ENCODE data around the gene ATRIP.
A peak's percentile ranks its signal among the peaks of the same experiment; 100 is the strongest.
"Not testable (repeated sequence)": the region's sequence is repeated elsewhere in the genome, so short reads cannot be mapped to it uniquely, and the experiment has no call there.

The ATRIP gene

GRCh38 chr3:48446425-48447193, at the start of gene ATRIP:
ATRIP (plus strand) TSS chr3:48446737; CDS start chr3:48446846, 109 bp downstream.
- DNase-seq = peak; percentile 24

- no peak for DNase-seq
Observed at GRCh38 chr3:48397767-48398681, 48.5 kb upstream of the ATRIP start.

- no peak for DNase-seq
Observed at GRCh38 chr3:48398701-48399386, 47.7 kb upstream of the ATRIP start.

GRCh38 chr3:48399387-48400172, 47.0 kb upstream of the ATRIP start:
- DNase-seq = peak; percentile 12

DNA sequence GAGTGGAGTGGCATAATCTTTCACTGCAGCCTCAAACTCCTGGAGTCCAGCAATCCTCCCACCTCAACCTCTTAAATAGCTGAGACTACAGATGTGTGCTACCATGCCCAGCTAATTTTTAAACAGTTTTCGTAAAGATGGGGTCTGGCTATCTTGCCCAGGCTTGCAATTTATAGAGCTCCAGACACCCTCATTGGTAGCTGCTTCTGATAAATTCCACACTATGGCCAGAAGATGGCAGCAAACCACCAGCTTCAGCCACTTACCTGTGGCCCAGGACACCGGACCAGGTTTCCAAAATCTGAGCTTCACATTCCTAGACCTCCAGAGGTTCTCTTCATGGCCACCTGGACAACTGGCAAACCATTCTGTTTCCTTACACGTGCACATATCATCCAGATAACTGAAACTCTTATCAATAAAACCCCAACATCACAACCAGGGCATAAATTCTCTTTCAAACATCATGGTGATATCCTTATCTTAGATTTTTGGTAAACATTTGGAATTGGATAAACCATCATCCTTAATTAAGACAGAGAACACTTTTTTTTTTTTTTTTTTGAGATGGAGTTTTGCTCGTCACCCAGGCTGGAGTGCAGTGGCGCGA, 45.6 kb upstream of the ATRIP start:
- DNase-seq = peak; percentile 14

DNA sequence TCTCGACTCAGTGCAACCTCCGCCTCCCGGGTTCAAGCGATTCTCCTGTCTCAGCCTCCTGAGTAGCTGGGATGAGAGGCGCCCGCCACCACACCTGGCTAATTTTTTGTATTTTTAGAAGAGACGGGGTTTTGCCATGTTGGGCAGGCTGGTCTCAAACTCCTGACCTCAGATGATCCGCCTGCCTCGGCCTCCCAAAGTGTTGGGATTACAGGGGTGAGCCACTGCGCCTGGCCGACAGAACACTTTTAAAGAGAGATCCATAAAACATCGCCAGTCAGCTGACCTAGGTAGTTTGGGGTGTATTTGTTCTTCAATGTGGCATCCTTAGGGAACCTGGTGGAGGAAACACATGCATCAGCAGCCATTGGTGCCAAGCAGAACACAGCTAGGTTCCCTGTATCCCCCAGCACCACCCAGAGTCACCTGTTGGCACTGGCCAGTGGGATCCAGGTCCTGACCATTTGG, 45.1 kb upstream of the ATRIP start:
- not testable (repeated sequence) for DNase-seq

DNA sequence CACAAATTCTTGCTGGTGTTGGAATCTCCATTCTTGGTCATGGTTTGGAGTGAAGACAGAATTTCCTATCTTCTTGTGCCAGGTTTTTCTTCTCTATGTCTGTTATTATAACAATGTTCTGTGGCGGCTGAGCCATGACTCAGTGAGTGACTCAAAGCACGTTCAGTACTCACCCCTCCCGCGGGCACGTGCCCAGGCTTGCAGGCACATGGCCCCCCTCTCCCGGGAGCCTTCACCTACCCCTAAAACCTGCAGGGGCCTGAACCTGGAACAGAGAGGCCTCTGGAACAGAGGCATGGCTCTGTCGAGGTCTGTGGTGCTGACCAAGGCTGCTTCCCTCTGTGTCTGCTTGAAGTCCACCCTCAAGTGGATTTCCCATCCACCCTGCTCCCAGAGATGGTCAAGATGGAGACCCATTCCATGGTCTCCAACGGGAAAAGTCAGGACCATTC, 44.2 kb upstream of the ATRIP start:
- no peak for DNase-seq

GRCh38 chr3:48402907-48403306, 43.6 kb upstream of the ATRIP start:
- no peak for DNase-seq

GRCh38 chr3:48403533-48404439, 42.8 kb upstream of the ATRIP start:
- DNase-seq = no peak

DNA sequence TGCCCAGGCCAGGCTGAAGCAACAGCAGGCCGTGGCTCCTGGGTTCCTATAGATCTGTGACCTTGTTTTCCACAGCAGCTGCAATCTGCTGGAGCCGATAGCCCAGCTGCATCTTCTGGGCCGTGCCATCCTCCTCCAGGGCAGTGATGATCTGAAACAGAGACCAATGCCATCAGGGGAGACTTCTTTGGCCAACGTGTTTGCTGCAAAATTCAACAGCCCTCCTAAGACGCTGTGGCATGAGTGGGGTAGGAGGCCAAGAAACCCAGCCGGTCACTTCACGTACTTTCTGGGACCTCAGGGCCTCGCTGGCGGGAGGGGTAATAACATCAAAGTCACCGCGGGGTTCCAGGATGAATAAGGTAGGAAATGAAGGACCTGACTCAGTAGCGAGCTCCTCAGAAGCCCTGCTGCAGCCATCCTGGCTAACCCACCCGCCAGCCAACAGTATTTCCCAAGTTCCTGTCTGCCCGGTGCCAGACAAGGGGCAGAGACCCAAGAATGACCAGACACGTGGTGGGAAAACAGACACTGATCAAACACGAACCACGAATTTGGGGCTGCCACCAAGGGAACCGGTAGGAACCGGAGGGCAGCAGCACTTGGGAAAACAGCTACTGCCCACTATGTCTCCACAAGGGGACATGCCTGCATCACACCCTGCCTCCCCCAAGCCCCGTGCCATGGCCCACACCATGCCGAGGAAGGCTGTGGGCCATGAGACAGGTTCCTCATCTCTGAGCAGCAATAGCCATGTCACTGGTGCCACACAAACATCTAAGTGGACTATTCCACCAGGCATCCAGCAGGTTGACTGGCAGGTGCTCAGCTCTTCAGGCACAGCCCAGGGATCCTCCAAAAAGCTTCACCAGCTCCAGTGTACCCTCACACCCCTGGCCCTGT, 41.8 kb upstream of the ATRIP start:
- DNase-seq = no peak

DNA sequence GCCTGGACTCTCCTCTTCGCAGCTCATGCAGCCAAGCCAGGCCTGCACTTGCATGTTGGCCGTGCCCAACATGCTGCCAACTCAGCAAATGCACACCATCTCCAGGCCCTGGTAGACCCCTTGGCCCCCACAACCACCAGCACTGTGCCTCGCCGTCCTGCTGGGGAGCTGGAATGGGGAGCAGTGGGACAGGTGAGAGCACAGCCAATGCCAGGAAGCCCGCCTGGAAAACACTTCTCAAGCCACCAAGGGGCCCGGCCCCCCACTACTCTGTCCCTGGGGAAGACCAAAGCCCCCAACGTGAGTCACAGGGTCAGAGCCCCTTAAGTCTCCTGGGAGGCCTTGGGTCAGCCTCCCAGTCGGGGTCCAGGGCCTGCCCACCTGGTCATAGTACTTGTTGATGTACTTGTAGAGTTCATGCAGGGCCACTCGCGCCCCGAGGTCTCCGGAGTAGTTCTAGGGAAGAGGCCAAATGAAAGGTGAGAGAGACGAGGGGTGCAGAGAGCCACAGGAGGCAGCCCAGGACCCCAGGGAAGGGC, 41.1 kb upstream of the ATRIP start:
- no peak for DNase-seq

GRCh38 chr3:48405971-48406370, 40.6 kb upstream of the ATRIP start:
- DNase-seq = no peak

DNA sequence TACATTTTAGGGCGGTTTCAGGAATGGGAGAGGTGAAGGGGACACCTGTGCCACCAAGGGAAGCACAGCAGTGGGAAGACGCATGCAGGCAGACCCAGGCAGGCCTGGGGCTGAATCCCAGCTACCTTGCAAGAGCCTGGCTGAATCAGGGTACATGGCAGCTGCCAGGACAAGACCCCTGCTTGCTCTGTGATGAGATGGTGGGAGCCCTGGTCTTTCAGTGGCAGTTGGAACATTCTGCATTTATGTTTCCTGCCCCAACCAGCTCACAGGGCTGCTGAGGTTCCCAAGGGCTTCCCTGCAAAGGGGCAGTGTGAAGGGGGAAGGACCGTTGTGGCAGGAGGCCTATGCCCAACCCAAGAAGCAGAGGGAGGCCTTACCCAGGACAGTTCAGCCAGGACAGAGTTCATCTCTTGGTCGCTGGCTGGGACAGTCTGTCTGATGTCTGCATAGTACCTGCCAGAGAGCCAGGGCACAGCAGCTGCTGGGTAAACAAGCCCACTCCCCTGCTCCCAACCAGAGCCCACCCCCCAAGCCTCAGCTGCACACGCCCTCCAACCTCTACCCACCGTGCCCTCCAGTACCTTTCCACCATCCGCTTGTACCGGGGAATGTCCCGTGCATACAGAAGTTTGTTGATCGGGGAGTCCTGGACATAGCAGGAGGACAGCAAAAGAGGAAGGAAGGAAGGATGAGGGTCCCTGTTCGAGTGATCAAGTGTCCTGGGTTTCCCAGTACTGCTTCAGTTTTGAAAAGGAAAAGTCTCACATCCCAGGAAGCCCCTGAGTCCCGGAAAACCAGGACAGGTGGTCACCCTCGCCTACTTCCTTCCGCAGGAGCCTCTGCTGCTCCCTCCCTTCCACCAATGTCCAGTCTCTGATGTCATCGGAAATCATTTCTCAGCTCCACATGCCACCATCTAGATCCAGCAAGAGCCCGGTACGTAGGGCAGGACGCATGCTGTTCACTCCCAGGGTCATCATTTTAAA, 39.8 kb upstream of the ATRIP start:
- DNase-seq = no peak

- DNase-seq = no peak
Observed at GRCh38 chr3:48407542-48408099, 38.9 kb upstream of the ATRIP start.

GRCh38 chr3:48408823-48409281, 37.7 kb upstream of the ATRIP start:
- no peak for DNase-seq

DNA sequence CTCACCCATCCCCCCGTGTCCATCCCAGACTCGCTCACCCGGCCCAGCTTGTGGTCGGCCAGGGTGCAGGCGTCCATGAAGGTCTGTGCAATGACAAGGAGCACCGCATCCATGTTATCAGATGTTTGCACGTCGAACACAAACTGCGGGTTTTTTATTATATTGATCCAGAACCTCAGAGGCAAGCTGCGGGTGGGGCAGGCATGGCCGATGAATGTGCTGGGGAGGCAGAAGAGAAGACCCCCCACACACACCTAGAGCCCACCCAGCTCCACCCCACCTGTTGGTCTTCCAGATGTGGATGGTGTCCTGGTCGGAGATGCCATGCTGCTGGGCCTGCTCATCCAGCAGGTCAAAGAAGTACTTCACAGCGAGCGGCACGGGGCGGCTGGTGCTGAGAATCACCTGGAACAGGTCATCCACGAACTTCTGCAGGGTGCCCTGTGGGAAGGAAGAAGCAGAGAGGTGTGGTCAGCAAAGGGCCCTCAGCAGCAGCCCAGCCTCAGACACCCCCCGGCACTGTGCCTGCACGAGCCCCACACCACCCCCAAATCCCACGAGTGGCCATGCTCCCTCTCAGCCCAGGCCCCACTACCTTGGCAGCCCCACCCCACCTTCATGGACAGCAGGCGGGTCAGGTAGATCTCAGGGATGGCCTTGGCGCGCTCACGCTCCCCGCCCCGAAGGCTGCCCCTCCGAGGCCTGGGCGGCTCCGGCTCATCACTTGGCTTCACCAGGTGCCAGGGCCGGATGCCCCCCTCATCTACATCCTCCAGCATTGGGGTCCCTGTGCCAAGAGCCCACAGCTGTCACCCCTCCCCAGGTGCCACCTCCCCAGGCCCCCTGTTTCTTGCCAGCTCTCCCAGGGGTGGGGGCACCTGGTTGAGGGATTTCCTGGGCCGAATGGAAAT, 37.0 kb upstream of the ATRIP start:
- DNase-seq = no peak
